Peyer's patch (tissue), 4 donors: ENCODE measurements around the gene ZNF728.

Experiments used
- CTCF ChIP-seq, 6 experiments: fragments of 450-650 bp in 4 of 6; fragments of 200-600 bp in 2 of 6; sonication (generic) in 1 of 6; IDR thresholded peaks; one replicate each; pipeline ENCODE4 v1.5.1; 2017 to 2019; ENCODE audit warnings: antibody characterized with exemption in 6 of 6, mild to moderate bottlenecking in 3 of 6, moderate library complexity in 1 of 6
- POLR2A ChIP-seq, 2 donors: fragments of 450-650 bp; IDR thresholded peaks; one replicate each; pipeline ENCODE4 v1.5.1; 2017; ENCODE audit warnings: antibody characterized with exemption in 2 of 2, mild to moderate bottlenecking in 2 of 2, moderate library complexity in 2 of 2

GRCh38 chr19:23033721-23034120, 30.7 kb upstream of the ZNF728 start:
- TF ChIP-seq CTCF (IDR thresholded peaks at IDR 0.05) (no peak), POLR2A (IDR thresholded peaks at IDR 0.05) (no peak)
